Epithelial cell of proximal tubule (primary cell): ENCODE measurements around the gene CHEK1. TPM values are rescaled to one million over a fixed set of nuclear protein-coding genes. Genes with fewer than 3 reads are reported as not detected.

Experiments
- DNase-seq: peaks from one replicate; pipeline ENCODE4 v3.0.0-alpha.2; 2011; ENCODE audit warnings: low read depth
- H3K4me3 ChIP-seq: 2 replicates; pipeline ENCODE4 v1.5.1; 2011; ENCODE audit warnings: low read depth, mild to moderate bottlenecking, low read length
- CTCF ChIP-seq: conservative IDR thresholded peaks from 2 replicates; pipeline ENCODE4 v1.5.1; 2012; ENCODE audit warnings: low read depth, mild to moderate bottlenecking, low read length
- total RNA-seq: library from RNA; depleted of rRNA; stranded (reverse); fragments of >200 nt; gene quantifications from 2 replicates; pipeline ENCODE4 v1.2.3, GENCODE V29; 2015

Gene CHEK1
- total RNA-seq, 1 donor from 2014 or later: 43.2 TPM

GRCh38 chr11:125625225-125625629, 264 bp downstream of the CHEK1 start:
- DNase-seq: no peak
- peak overlapping the region; percentile 72 for H3K4me3 ChIP-seq
- TF ChIP-seq CTCF: no peak

- no peak for DNase-seq
- no peak for TF ChIP-seq CTCF
- peak overlapping the region; percentile 72 for H3K4me3 ChIP-seq
Measured at GRCh38 chr11:125625630-125626287, 796 bp downstream of the CHEK1 start.

GRCh38 chr11:125626288-125626950, 1.5 kb downstream of the CHEK1 start:
- TF ChIP-seq CTCF: peak; percentile 53
- no peak for DNase-seq

GRCh38 chr11:125627236-125627910, 2.4 kb downstream of the CHEK1 start:
- no peak for DNase-seq
- TF ChIP-seq CTCF: no peak
- H3K4me3 ChIP-seq: peak overlapping the region; percentile 72

More at GRCh38 chr11:125626288-125626950, 1.5 kb downstream of the CHEK1 start:
- H3K4me3 ChIP-seq: peak overlapping the region; percentile 72

- H3K4me3 ChIP-seq: no peak overlapping the region
- peak; percentile 17 for TF ChIP-seq CTCF
- no peak for DNase-seq
Measured at GRCh38 chr11:125637840-125638239, 12.9 kb downstream of the CHEK1 start.

- TF ChIP-seq CTCF: no peak
- peak overlapping the region; percentile 5 for H3K4me3 ChIP-seq
- no peak for DNase-seq
Measured at GRCh38 chr11:125638315-125638714, 13.4 kb downstream of the CHEK1 start.

- H3K4me3 ChIP-seq: no peak overlapping the region
- no peak for DNase-seq
- TF ChIP-seq CTCF: no peak
Measured at GRCh38 chr11:125645871-125646270, 20.9 kb downstream of the CHEK1 start.
